A204.1 (cell line): ENCODE measurements around the gene AK2.
"Not testable (repeated sequence)": the region's sequence is repeated elsewhere in the genome, so short reads cannot be mapped to it uniquely, and the experiment has no call there.

Experiments
- FAIRE-seq: peaks from 2 replicates; lab custom pipeline; 2012; peaks lifted over from hg19 to GRCh38; lab: Jason Lieb, UNC

The AK2 gene

GRCh38 chr1:33050221-33051076, 13.8 kb upstream of the AK2 start:
- FAIRE-seq = no peak

GRCh38 chr1:33049371-33049770, 12.7 kb upstream of the AK2 start:
- FAIRE-seq = no peak

DNA sequence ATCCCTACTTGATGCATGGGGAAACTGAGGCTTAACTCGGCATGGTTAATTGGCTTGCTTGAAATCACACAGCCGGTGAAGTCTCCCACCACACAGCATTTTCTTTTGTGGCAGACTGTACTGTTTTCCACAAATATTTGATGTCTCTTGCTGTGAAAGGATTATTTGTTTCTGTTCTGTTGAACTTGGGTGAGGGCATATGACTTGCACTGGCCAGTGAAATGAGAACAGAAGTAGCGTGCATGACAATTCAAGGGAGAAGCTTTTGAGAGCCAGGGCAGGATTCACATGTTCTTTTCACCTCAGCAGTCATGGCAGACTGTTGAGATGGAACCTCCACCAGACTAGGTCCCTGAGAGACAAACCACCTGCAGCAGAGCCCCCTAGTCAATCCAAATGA, 11.7 kb upstream of the AK2 start:
- no peak for FAIRE-seq

GRCh38 chr1:33047839-33048305, 11.2 kb upstream of the AK2 start:
- no peak for FAIRE-seq

- no peak for FAIRE-seq
Measured at GRCh38 chr1:33047290-33047689, 10.6 kb upstream of the AK2 start.

GRCh38 chr1:33046234-33046633, 9.6 kb upstream of the AK2 start:
- not testable (repeated sequence) for FAIRE-seq

GRCh38 chr1:33045814-33046213, 9.1 kb upstream of the AK2 start:
- no peak for FAIRE-seq

GRCh38 chr1:33045246-33045645, 8.6 kb upstream of the AK2 start:
- FAIRE-seq = no peak

GRCh38 chr1:33043267-33044092, 6.8 kb upstream of the AK2 start:
- no peak for FAIRE-seq

DNA sequence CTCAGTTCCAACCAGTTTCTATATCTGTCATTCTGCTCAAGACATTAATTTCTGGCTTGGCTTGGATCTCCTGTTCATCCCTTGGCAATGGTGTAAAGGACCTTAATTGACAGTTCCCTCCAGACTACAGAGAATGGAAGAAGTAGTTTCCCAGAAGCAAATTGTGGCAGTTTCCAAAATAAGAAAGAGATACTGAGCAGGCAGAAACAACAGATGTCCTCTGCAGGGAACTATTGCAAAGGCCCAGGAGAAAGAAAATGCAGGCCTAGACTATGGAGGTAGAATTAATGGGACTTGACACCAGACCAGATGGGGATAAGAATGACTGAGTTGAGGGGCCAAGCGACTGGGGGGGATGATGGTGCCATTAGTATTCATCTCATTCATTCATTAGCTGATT, 6.1 kb upstream of the AK2 start:
- no peak for FAIRE-seq

DNA sequence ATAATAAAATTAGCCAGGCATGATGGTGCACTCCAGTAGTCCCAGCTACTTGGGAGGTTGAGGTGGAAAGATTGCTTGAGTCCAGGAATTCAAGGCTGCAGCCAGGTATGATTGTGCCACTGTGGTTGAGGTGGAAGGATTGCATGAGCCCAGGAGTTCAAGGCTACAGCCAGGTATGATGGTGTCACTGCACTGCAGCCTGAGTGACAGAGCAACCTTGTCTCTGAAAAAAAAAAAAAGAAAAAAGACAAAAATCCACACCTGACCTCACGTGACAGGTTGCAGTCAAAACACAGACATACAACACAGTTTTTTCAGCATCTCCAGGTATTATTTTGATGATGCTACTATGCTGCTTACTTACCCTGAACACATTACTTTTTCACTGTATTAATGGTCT, 4.3 kb upstream of the AK2 start:
- FAIRE-seq = no peak

GRCh38 chr1:33039840-33040239, 3.2 kb upstream of the AK2 start:
- FAIRE-seq = no peak

DNA sequence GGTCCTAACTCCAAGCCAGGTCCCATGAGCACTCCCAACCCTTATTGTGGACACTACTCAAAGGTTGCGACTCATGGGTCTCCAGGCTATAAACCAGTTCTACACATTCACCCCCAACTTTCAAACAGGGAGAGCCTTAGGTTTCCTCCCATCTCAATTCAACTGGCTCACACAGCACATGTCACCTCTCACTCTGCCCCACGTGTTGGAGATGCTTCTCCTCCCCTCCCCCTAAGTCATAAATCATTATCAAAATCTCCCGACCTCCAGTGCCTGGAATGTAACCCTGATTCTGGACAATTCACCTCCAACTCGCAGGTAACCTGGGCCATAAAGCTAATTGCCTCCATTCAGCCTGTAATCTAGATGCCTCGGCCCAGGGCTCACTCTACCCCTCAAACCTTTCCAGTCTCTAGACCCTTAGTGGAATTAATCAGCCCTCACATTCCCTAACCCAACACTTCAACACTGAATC, 595 bp downstream of the AK2 start:
- no peak for FAIRE-seq

DNA sequence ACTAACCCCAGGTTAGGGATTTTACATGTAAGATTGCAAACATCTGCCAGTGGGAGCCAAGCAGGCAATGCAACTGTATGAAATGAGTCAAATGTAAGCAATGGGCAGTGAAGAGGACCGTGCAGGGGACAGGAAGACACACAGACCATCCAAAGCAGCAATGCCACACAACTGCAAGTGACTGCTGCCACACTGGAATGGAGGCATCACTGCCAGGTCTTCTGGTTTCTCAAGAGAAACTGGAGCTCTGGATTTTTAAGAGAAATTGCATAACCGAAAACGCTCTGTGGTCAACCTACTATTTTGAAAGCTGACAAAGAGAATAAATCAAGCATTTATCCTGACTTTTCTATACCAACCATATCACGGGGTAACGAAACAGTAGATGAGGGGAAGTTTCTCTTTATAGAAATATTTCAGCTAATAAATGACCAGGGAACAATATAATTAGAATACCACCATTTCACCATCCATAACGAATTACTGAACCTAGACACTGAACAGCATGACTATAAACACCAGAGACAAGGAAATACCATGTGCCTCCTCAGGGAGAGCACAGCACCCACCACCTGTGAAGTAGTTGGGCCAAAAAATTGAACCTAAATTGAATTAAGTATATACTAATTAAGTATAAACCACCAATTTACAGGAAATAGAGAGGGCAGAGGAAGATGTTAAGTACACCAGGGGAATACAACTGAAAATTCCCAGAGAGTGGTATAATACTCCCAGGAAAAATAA, 4.4 kb downstream of the AK2 start:
- FAIRE-seq = no peak

DNA sequence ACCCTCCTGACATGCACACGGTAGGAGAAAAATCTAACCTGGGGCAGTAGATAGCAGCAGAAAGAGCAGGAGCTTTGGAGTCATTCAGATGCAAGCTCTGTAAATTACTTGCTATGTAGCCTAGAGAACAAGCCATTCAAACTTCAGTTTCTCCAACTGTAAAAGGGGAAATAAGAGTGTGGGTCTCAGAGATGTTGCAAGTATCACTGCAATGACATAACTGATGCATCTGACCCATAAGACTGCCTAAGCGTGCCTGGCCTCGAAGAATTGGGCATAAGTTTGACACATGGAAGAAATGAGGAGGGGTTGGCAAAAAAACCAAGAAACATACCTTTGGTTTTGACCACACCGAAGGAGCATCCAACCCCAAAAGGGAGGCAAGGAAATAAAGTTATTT, 5.2 kb downstream of the AK2 start:
- FAIRE-seq = no peak

- FAIRE-seq = no peak
Measured at GRCh38 chr1:33030575-33030974, 6.1 kb downstream of the AK2 start.

- FAIRE-seq = no peak
Measured at GRCh38 chr1:33029921-33030320, 6.8 kb downstream of the AK2 start.

DNA sequence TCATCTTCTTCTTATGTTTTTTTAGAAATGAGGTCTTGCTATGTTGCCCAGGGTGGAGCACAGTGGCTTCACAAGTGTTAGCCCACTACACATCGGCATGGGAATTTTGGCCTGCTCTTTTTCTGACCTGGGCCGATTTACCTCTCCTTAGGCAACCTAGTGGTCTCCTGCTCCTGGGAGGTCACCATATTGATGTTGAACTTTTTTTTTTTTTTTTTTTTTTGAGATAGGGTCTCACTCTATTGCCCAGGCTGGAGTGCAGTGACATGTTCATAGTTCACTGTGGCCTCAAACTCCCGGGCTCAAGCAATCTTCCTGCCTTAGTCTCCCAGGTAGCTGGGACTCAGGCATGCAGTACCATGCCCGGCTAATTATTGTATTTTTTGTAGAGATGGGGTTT, 7.5 kb downstream of the AK2 start:
- no peak for FAIRE-seq

DNA sequence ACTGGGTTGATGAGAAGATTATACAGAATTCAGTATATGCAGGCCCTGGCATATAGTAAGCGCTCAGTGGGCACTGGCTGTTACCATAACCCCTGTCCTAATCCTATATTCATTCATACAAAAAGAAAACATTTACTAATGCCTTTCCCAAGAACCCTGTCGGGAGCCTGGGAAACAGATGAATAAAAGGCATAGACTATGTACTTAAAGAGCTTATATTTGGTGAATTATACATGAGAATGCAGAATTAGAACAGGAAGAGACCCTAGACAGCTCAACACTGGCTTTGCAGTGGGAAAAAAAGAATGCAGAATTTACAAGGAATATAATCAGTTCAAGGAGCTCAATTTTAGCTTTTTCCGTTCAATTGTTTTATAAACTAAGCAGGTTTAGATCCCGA, 10.9 kb downstream of the AK2 start:
- no peak for FAIRE-seq

- FAIRE-seq = no peak
Measured at GRCh38 chr1:33025180-33025569, 11.5 kb downstream of the AK2 start.

GRCh38 chr1:33024430-33025179, 12.1 kb downstream of the AK2 start:
- FAIRE-seq = not testable (repeated sequence)

DNA sequence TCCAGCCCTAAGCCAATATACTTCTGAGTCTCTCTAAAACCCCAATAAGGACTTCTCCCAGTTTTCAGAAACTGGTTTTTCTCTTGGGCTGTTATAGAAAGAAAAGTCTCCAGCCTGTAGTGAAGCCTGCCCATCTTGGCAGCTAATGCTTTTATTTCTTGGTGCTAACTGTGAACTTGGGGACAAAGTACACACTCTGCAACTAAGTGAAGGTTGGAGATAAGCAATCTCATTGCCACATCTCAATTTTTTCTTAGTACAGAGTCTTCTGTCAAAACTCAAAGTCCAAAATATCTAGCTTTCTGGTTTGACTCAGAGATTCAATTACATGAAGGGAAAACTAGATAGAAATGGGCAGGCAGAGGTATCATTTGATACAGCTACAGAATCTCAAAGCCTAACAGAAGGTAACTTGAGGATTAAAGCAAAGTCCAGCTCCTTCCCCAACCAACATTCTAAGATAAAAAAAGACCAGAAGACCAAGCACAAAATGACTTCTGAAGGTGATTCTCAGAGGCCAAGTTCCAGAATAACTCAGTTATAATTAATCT, 14.0 kb downstream of the AK2 start:
- no peak for FAIRE-seq
